ENCODE measurements around the gene AUTS2.
A peak's percentile ranks its signal among the peaks of the same experiment; 100 is the strongest.
"Not testable (repeated sequence)": the region's sequence is repeated elsewhere in the genome, so short reads cannot be mapped to it uniquely, and the experiment has no call there.

AUTS2 gene

GRCh38 chr7:70344726-70345125, 746.5 kb downstream of the AUTS2 start:
- DNase-seq: no peak

- no peak for DNase-seq
Measured at GRCh38 chr7:70346844-70347462, 748.7 kb downstream of the AUTS2 start.

- no peak for DNase-seq
Measured at GRCh38 chr7:70347463-70348254, 749.4 kb downstream of the AUTS2 start.

- no peak for DNase-seq
Measured at GRCh38 chr7:70349031-70349430, 750.8 kb downstream of the AUTS2 start.

- DNase-seq: no peak
Measured at GRCh38 chr7:70349819-70350218, 751.5 kb downstream of the AUTS2 start.

- no peak for DNase-seq
Measured at GRCh38 chr7:70352088-70352487, 753.8 kb downstream of the AUTS2 start.

GRCh38 chr7:70352906-70353305, 754.6 kb downstream of the AUTS2 start:
- no peak for DNase-seq

GRCh38 chr7:70353330-70353945, 755.2 kb downstream of the AUTS2 start:
- DNase-seq: no peak

- DNase-seq: no peak
Measured at GRCh38 chr7:70353946-70354335, 755.7 kb downstream of the AUTS2 start.

- no peak for DNase-seq
Measured at GRCh38 chr7:70354409-70355169, 756.3 kb downstream of the AUTS2 start.

GRCh38 chr7:70355198-70356020, 757.1 kb downstream of the AUTS2 start:
- peak; percentile 66 for DNase-seq

GRCh38 chr7:70356085-70356786, 758.0 kb downstream of the AUTS2 start:
- DNase-seq: peak; percentile 76

GRCh38 chr7:70356787-70357328, 758.6 kb downstream of the AUTS2 start:
- peak; percentile 63 for DNase-seq

- no peak for DNase-seq
Measured at GRCh38 chr7:70360557-70360956, 762.3 kb downstream of the AUTS2 start.

- no peak for DNase-seq
Measured at GRCh38 chr7:70361821-70362220, 763.5 kb downstream of the AUTS2 start.

GRCh38 chr7:70364393-70364792, 766.1 kb downstream of the AUTS2 start:
- not testable (repeated sequence) for DNase-seq

GRCh38 chr7:70371652-70372051, 773.4 kb downstream of the AUTS2 start:
- DNase-seq: no peak

GRCh38 chr7:70372768-70373515, 774.7 kb downstream of the AUTS2 start:
- no peak for DNase-seq

- DNase-seq: no peak
Measured at GRCh38 chr7:70374772-70375533, 776.7 kb downstream of the AUTS2 start.

GRCh38 chr7:70376561-70377031, 778.3 kb downstream of the AUTS2 start:
- DNase-seq: no peak

Data from left hindlimb (tissue), 1 donor.